ENCODE measurements around the gene CCDC24.
A peak's percentile ranks its signal among the peaks of the same experiment; 100 is the strongest.

CCDC24 gene

GRCh38 chr1:44021156-44021555 is 29.8 kb downstream of the CCDC24 start:
- peak in 13 of 56 donors; percentile 18 to 70 (median 38) for DNase-seq

DNA sequence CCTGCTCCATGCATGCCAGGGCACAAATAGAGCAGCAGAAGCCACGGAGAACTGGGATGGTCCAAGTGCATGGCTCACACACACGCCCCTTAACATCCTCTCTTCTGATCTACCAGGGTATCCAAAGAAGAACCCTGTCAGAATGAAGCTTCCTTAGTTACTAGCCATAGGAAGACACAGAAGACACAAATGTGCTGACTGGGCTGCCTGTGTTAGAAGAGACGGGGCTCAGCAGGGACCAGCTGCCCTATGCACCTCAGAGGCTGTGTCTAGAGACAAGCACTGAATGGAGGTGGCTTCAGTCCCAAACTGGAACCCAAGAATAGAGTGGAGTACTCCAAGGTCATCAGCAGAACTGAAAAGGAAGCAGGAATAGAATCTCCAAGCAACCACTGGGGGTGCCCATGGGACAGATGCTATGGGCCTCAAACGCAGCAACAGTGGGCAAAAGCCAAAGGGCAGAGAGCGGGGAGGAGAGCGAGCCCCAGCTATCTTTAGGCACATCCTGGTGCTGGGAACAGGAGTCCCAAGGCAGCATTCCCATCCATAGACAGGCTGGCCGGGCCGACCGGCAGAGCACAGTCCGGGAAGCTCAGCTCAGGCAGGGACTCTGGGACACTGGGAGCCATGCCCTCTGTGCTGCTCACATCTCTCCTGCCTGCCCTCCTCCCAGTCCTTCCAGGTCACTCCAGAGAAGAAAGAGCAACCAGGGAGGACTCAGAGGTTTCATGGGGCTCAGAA is 30.4 kb downstream of the CCDC24 start:
- DNase-seq, result no peak

- DNase-seq, result no peak
These were observed 32.9 kb downstream of the CCDC24 start for GRCh38 chr1:44024031-44024902.

DNA sequence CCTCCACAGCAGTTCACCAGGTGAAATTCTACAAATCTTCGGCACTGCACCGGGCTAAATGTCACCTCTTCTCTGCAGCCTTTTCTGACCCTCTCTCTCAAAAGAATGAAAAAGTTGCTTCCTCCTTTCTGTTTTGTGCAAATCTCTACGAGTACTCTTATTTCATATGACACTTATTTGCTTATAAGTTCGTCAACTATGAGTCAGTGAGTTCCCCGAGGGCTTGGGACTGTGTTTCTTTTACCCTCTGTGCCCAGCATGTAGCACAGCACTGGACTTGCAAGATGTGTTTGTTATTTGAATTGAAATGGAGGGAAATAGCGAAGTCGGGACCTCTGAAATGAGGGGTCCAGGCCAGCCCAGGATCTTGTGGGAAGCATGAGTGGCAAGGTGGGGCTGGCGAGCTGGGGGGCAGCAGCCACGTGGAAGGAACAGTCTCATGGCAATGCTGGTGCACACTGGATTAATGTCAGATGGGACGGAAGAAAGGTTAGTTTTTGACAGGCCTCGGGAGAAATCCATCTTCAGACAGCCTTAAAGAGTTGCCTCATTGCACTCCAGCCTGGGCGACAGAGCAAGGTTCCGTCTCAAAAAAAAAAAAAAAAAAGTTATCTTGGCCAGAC is 33.6 kb downstream of the CCDC24 start:
- no peak for DNase-seq

DNA sequence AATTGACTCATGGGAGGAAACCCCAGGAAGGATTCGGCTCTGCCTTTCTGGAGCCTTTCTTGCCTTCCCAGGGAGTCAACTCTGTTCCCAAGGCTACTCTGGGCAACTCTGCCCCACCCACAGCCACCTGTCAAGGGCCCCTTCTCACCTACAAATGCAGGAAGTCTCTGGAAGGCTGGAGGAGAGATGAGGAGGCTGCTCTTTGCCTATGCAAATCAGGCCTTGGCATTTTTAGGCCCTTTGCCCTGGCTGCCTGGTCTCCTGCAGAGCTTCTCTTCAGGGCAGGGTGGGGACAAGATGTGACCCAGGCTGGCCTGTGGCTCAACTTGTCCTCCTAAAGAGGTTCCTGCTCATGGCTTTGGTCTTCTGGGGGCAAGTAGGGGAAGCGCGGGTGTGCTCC is 34.4 kb downstream of the CCDC24 start:
- DNase-seq, result no peak

- no peak for DNase-seq
These were observed 35.9 kb downstream of the CCDC24 start for GRCh38 chr1:44027320-44027719.

DNA sequence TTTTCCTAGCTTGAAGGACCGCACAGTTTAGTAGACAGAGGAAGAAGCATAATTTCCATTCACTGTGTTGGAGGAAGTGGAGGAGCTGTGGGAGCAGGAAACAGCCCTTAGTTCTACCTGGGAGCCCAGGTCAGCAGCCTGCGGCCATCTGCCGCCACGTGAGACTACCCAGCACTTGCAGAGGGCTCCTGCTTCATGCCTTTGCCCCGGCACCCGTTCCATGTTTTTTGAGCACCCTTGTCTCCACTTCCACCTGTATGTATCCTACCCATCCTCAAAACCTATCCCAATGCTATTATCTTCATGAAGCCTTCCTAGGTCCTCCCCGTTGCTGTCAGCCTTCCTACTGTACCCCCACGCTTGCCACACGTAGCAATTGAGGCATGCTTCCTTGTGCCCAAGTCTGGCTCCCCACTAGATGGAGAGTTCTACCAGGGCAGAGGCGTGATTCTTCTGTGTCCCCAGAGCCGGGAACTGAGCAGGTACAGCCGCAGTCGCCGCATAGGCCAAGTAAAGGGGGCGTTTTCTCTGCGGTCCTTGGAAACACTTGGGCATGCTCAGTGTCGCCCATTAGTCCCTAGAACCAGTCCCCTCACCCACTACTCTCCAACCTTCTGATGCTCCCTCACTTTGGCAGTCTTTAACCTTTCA is 38.0 kb downstream of the CCDC24 start:
- peak in 3 of 56 donors; percentile 62 to 72 (median 64) for DNase-seq

DNA sequence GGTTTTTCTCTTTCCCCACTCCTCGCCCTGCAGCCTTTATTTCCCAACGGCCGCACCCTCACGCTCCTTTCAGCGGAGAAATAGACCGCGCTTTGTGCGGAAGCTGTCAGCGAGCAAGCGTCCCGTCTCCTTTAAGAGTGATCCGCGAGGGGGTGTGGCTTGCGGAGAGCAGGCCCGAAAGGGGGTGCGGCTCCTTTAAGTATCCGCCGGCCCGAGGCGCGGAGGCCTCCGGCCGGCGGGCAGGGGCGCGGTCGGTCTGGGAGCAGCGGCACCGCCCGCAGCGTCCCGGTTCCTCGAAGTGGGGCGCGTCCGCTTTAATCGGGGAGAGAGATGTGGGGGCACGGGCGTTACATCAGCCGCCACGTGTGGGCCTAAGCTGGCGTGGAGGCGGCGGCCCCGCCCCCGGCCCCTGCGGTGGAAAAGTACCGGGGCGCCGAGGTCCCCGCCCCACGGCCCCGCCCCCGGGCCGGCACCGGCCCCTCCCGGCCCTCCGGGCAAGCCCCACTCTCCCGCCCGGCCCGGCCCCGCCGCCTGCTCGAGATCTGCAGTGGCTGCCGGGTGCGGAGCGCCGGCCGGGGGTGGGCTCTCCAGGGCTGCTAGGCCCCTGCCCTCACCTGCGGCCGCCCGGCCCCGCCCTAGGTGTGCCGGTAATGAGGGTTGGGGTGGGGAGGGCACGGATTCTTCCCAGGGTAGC is 38.7 kb downstream of the CCDC24 start:
- peak in 53 of 56 donors; percentile 47 to 96 (median 88) for DNase-seq

DNA sequence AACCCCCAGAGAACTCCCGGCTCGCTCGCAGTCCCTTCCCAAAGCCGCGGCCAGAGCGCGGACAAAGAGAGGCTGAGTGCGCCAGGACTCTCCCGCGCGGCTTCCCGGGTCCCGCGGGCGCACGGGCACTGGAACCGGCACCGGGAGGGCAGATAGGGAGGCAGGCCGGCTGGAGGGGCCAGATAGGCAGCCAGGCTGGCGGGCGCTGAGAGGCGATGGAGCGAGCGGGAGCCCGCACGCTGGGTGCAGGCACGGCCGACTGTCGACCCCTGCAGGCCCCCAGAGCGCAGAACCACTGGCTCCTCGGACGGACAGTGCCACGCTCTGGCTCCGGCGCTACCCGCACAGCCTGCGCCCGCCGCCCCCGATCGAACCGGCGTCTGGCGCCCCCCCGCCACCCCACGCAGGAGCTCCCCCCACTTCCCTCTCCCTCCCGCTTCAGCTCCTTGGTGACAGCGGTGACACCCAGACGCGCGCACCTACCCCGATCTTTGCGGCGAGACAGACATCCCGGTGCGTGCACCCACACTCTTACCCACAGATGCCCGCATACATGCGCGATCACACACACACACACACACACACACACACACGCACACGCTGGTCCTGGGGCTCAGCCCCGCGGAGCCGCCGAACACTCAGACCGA is 39.3 kb downstream of the CCDC24 start:
- DNase-seq, result peak in 43 of 56 donors; percentile 30 to 80 (median 69)

- peak in 12 of 56 donors; percentile 22 to 63 (median 34) for DNase-seq
These were observed 40.1 kb downstream of the CCDC24 start, which contains the start of gene SLC6A9 for GRCh38 chr1:44031252-44032169. Gene SLC6A9 (minus strand): TSS chr1:44031462. CDS start chr1:44024277, 7,185 bp downstream.

- DNase-seq, result no peak
These were observed 40.9 kb downstream of the CCDC24 start for GRCh38 chr1:44032170-44032790.

- no peak for DNase-seq
These were observed 41.7 kb downstream of the CCDC24 start for GRCh38 chr1:44033041-44033575.

DNA sequence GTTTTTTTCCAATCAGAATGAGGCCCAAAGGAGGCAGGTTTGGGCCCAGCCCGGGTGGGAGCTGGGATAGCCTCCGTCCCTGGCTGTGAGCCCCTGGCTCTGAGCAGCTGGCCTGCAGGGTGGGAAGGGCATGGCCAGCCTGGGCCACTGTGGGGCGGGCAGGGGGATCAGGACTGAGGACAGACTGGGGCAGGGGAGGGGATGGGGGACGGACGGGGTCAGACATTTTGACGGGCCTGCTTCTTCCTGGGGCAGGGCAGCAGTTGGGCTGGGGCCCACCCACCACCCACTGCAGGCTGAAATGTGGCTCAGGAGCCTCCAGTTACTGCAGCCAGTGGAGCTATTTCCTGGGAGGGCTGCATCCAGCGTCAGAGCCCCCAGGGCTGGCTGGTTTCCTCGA is 42.4 kb downstream of the CCDC24 start:
- DNase-seq, result no peak

DNA sequence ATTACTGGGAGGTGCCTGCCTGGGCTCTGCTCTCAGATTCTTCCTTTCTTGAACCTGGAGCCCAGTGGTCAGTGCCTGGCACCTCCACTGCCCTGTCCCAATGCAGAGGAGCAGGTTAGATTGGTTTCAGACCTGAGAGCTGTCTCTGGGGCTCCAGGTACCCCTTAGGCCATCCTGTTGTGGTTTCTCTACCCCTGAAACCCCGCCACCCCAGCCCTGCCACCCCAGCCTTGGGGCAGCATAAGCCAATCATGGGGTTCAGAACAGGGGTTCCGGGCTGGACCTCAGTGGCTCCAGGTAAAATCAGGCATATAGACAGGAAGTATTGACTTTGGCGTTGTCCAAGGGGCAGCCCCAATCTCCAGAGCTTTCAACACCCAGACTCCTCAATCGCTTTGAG is 43.0 kb downstream of the CCDC24 start:
- no peak for DNase-seq

- DNase-seq, result peak in 1 of 56 donors; percentile 13
These were observed 43.7 kb downstream of the CCDC24 start for GRCh38 chr1:44034976-44035716.

DNA sequence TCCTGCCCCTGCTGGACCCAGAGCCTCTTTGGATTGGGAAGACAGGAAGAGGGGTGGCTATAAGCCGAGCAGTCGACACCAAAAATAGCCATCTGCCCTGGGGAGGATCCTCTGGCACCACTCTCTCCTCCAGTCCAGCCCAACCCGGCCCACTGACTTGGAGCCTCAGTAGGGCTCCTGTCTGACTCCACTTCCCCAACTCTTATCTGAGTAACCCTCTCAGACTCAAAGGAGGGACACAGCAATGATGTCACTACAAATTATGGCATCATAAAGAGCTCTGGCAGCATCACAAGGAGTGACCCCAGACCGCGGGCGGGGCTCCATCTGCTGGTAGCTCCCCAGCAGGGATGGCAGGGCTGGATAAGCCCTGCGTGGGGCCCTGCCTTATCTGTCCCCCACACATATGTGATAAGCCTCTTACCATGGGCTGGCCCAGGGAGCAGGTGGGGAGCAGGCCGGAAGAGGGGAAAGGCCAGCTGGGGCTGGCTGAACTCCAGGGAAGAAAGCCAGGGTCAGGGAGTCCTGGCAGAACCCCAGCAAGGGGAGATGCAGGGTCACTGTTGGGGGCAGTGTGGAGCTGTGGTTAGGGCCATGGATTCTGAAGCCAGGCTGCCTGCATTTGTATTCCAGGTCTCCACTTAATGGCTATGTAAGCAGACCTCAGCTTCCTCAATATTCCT is 44.5 kb downstream of the CCDC24 start:
- peak in 5 of 56 donors; percentile 18 to 61 (median 25) for DNase-seq

Measured in amygdala (tissue), 56 donors.